Thymus (tissue), 11 donors: ENCODE measurements around the gene MSH2. TPM values are rescaled to one million over a fixed set of nuclear protein-coding genes. Genes with fewer than 3 reads are reported as not detected.
"Not testable (repeated sequence)": the region's sequence is repeated elsewhere in the genome, so short reads cannot be mapped to it uniquely, and the experiment has no call there.

Experiments
- DNase-seq, 9 donors: peaks; one replicate each; pipeline ENCODE4 v3.0.0-alpha.2; 2013; ENCODE audit warnings: low spot score in 9 of 9, low read depth in 6 of 9, missing footprints in 1 of 9
- H3K27ac ChIP-seq, 2 donors: one replicate each; pipeline ENCODE4 v1.5.1; 2013; ENCODE audit warnings: control low read depth in 1 of 2, low read depth in 1 of 2, low read length in 1 of 2, mild to moderate bottlenecking in 1 of 2, moderate library complexity in 1 of 2
- H3K27me3 ChIP-seq, 2 donors: one replicate each; pipeline ENCODE4 v1.5.1; 2013; ENCODE audit warnings: low read length in 1 of 2; ENCODE audit not compliant: control insufficient read depth in 2 of 2, insufficient read depth in 1 of 2
- H3K36me3 ChIP-seq, 2 donors: one replicate each; pipeline ENCODE4 v1.5.1; 2013; ENCODE audit warnings: low read length in 1 of 2, mild to moderate bottlenecking in 1 of 2, moderate library complexity in 1 of 2; ENCODE audit not compliant: control insufficient read depth in 2 of 2, insufficient read depth in 2 of 2
- H3K4me1 ChIP-seq, 2 donors: one replicate each; pipeline ENCODE4 v1.5.1; 2013; ENCODE audit warnings: low read length in 2 of 2; ENCODE audit not compliant: control insufficient read depth in 2 of 2, insufficient read depth in 2 of 2
- H3K4me3 ChIP-seq, 2 donors: one replicate each; pipeline ENCODE4 v1.5.1; 2013; ENCODE audit warnings: low read length in 2 of 2, control low read depth in 1 of 2, mild to moderate bottlenecking in 1 of 2
- H3K9me3 ChIP-seq, 2 donors: one replicate each; pipeline ENCODE4 v1.5.1; 2013; ENCODE audit warnings: low read length in 1 of 2, mild to moderate bottlenecking in 1 of 2; ENCODE audit not compliant: control insufficient read depth in 2 of 2, insufficient read depth in 1 of 2
- whole genome bisulfite sequencing: extraction: QIAGEN DNeasy Blood & Tissue Kit; methylation state at CpG from one replicate; pipeline ENCODE4 v1.1.7; 2013; 5-methylcytosine and 5-hydroxymethylcytosine counted together
- polyA plus RNA-seq: library from polyadenylated mRNA; stranded (reverse); fragments of 200-250 nt; gene quantifications from one replicate; pipeline ENCODE4 v1.2.3, GENCODE V29; 2013
- total RNA-seq: library from RNA; stranded (reverse); fragments of 120-200 nt; gene quantifications from one replicate; pipeline ENCODE4 v1.2.4, GENCODE V29; 2013
- donor health status: healthy.

MSH2 gene
- total and polyA plus RNA-seq, 2 donors = 24.2 to 65.4 TPM

GRCh38 chr2:47493317-47494035 lies 90.5 kb downstream of the MSH2 start:
- no peak for DNase-seq
- Histone ChIP-seq H3K27ac (no peak overlapping the region), H3K9me3 (peaks cover 0 to 12% of the 10 kb centered on the region in 2 donors), H3K27me3 (no peaks in the 10 kb centered on the region), H3K4me3 (no peak overlapping the region), H3K4me1 (no peaks in the 10 kb centered on the region), H3K36me3 (no peaks in the 10 kb centered on the region)
- 95% methylated on average over 12 of the region's 12 CpGs for WGBS

GRCh38 chr2:47494267-47495130 lies 91.5 kb downstream of the MSH2 start:
- Histone ChIP-seq H3K4me1 (no peaks in the 10 kb centered on the region), H3K27ac (no peak overlapping the region), H3K27me3 (no peaks in the 10 kb centered on the region), H3K9me3 (peaks cover 0 to 17% of the 10 kb centered on the region in 2 donors), H3K36me3 (no peaks in the 10 kb centered on the region), H3K4me3 (no peak overlapping the region)
- DNase-seq = no peak
- WGBS = 94% methylated on average over 16 of the region's 16 CpGs

- no peak for DNase-seq
- WGBS = 94% methylated on average over 8 of the region's 8 CpGs
- peaks cover 0 to 30% of the 10 kb centered on the region in 2 donors for H3K9me3 ChIP-seq
These were observed 95.0 kb downstream of the MSH2 start for GRCh38 chr2:47497843-47498460.

GRCh38 chr2:47499093-47499492 lies 96.1 kb downstream of the MSH2 start:
- H3K4me3 ChIP-seq = no peak overlapping the region
- peaks cover 0 to 31% of the 10 kb centered on the region in 2 donors for H3K9me3 ChIP-seq
- no peak for DNase-seq
- H3K36me3 ChIP-seq = no peaks in the 10 kb centered on the region
- no peaks in the 10 kb centered on the region for H3K27me3 ChIP-seq
- WGBS = 94% methylated on average over 3 of the region's 3 CpGs
- no peaks in the 10 kb centered on the region for H3K4me1 ChIP-seq
- H3K27ac ChIP-seq = no peak overlapping the region

More at GRCh38 chr2:47497843-47498460, 95.0 kb downstream of the MSH2 start:
- H3K4me3 ChIP-seq = no peak overlapping the region
- no peaks in the 10 kb centered on the region for H3K4me1 ChIP-seq
- no peaks in the 10 kb centered on the region for H3K27me3 ChIP-seq
- no peaks in the 10 kb centered on the region for H3K36me3 ChIP-seq
- H3K27ac ChIP-seq = no peak overlapping the region

- Histone ChIP-seq H3K36me3 (no peaks in the 10 kb centered on the region), H3K27ac (no peak overlapping the region), H3K4me1 (no peaks in the 10 kb centered on the region), H3K27me3 (no peaks in the 10 kb centered on the region), H3K9me3 (peaks cover 0 to 31% of the 10 kb centered on the region in 2 donors), H3K4me3 (no peak overlapping the region)
- 97% methylated on average over 7 of the region's 7 CpGs for WGBS
- no peak for DNase-seq
These were observed 96.8 kb downstream of the MSH2 start for GRCh38 chr2:47499621-47500309.

- Histone ChIP-seq H3K4me1 (no peaks in the 10 kb centered on the region), H3K27me3 (no peaks in the 10 kb centered on the region), H3K9me3 (peaks cover 1 to 31% of the 10 kb centered on the region in 2 donors), H3K27ac (no peak overlapping the region), H3K36me3 (no peaks in the 10 kb centered on the region), H3K4me3 (no peak overlapping the region)
- DNase-seq = peak in 1 of 9 donors; percentile 20
- WGBS = 89% methylated on average over 3 of the region's 3 CpGs
These were observed 98.6 kb downstream of the MSH2 start for GRCh38 chr2:47501374-47502200.

- DNase-seq, H3K27me3 ChIP-seq, H3K4me1 ChIP-seq, H3K36me3 ChIP-seq, H3K27ac ChIP-seq, H3K4me3 ChIP-seq: not testable (repeated sequence)
- WGBS = 88% methylated on average over 2 of the region's 2 CpGs
- H3K9me3 ChIP-seq = peaks cover 1 to 31% of the 10 kb centered on the region in 2 donors
These were observed 99.5 kb downstream of the MSH2 start for GRCh38 chr2:47502498-47502897.

- no peaks in the 10 kb centered on the region for H3K4me1 ChIP-seq
- H3K27me3 ChIP-seq = no peaks in the 10 kb centered on the region
- 97% methylated on average over 8 of the region's 8 CpGs for WGBS
- H3K4me3 ChIP-seq = no peak overlapping the region
- no peaks in the 10 kb centered on the region for H3K36me3 ChIP-seq
- DNase-seq = no peak
- H3K9me3 ChIP-seq = peaks cover 1 to 24% of the 10 kb centered on the region in 2 donors
- H3K27ac ChIP-seq = no peak overlapping the region
These were observed 100.6 kb downstream of the MSH2 start for GRCh38 chr2:47503481-47504070.
